GM19467 (cell line): Measurements from ENCODE around the gene CDC42BPB.

Source experiments
- ATAC-seq: cut with Tn5 transposase; IDR thresholded peaks from one replicate; pipeline ENCODE4 v1.9.1; 2021; ENCODE audit warnings: mild to moderate bottlenecking, moderate library complexity; ENCODE audit not compliant: unreplicated experiment

Gene CDC42BPB

GRCh38 chr14:102888748-102889147 lies 168.6 kb downstream of the CDC42BPB start:
- ATAC-seq, result no peak

GRCh38 chr14:102885737-102886447 lies 171.5 kb downstream of the CDC42BPB start:
- no peak for ATAC-seq

- no peak for ATAC-seq
Observed at GRCh38 chr14:102883554-102883953, 173.8 kb downstream of the CDC42BPB start.

- no peak for ATAC-seq
Observed at GRCh38 chr14:102883089-102883541, 174.2 kb downstream of the CDC42BPB start.
